CD8-positive, alpha-beta memory T cell (primary cell): ENCODE data around the gene PFDN6. TPM values are rescaled to one million over a fixed set of nuclear protein-coding genes. Genes with fewer than 3 reads are reported as not detected.

Experiments
- CTCF ChIA-PET: fragments of 350-600 bp; sonication (Branson Sonifier 250); formaldehyde crosslinking; loops from one replicate; lab custom pipeline; 2021; ENCODE audit warnings: antibody characterized with exemption; lab: Charles Lee
- POLR2A ChIA-PET: fragments of 350-600 bp; sonication (Branson Sonifier 250); formaldehyde crosslinking; loops from one replicate; lab custom pipeline; 2021; ENCODE audit warnings: antibody characterized with exemption; lab: Charles Lee
- DNase-seq, 5 donors: peaks; one replicate each; pipeline versions ENCODE4 v3.0.0 to v3.0.0-alpha.2; 2020 to 2022; ENCODE audit warnings: mixed read lengths in 1 of 5
- H3K27ac ChIP-seq: one replicate; pipeline ENCODE4 v1.7.0; 2013; ENCODE audit warnings: low read depth, mild to moderate bottlenecking, low read length, moderate library complexity
- H3K27me3 ChIP-seq: 2 replicates; pipeline ENCODE4 v1.7.0; 2013; ENCODE audit warnings: low read length, mild to moderate bottlenecking; ENCODE audit not compliant: insufficient read depth, poor library complexity, severe bottlenecking
- H3K36me3 ChIP-seq: 2 replicates; pipeline ENCODE4 v1.7.0; 2013; ENCODE audit warnings: mild to moderate bottlenecking, low read length, moderate library complexity; ENCODE audit not compliant: insufficient read depth
- H3K4me1 ChIP-seq: 2 replicates; pipeline ENCODE4 v1.7.0; 2013; ENCODE audit warnings: mild to moderate bottlenecking, low read length, moderate library complexity; ENCODE audit not compliant: insufficient read depth
- H3K4me3 ChIP-seq: 2 replicates; pipeline ENCODE4 v1.7.0; 2013; ENCODE audit warnings: mild to moderate bottlenecking, low read length
- H3K9me3 ChIP-seq: 2 replicates; pipeline ENCODE4 v1.7.0; 2013; ENCODE audit warnings: mild to moderate bottlenecking, low read length
- H3K27ac Mint-ChIP-seq, 8 donors: one replicate each; pipeline ENCODE4 v1.8.0; 2020 to 2021; ENCODE audit warnings: mixed read lengths in 8 of 8, mild to moderate bottlenecking in 6 of 8, inconsistent platforms in 3 of 8, moderate library complexity in 3 of 8
- H3K27me3 Mint-ChIP-seq, 2 donors: one replicate each; pipeline ENCODE4 v1.8.0; 2020 to 2021; ENCODE audit warnings: mixed read lengths in 2 of 2, mild to moderate bottlenecking in 1 of 2, moderate library complexity in 1 of 2
- H3K36me3 Mint-ChIP-seq, 3 donors: one replicate each; pipeline ENCODE4 v1.8.0; 2020 to 2021; ENCODE audit warnings: mixed read lengths in 3 of 3, inconsistent platforms in 1 of 3, mild to moderate bottlenecking in 1 of 3
- H3K4me1 Mint-ChIP-seq, 3 donors: one replicate each; pipeline ENCODE4 v1.8.0; 2020 to 2021; ENCODE audit warnings: mixed read lengths in 3 of 3, inconsistent platforms in 1 of 3, mild to moderate bottlenecking in 1 of 3
- H3K4me3 Mint-ChIP-seq, 7 donors: one replicate each; pipeline ENCODE4 v1.8.0; 2020 to 2021; ENCODE audit warnings: mixed read lengths in 7 of 7, mild to moderate bottlenecking in 6 of 7, moderate library complexity in 4 of 7, inconsistent platforms in 2 of 7
- H3K9me3 Mint-ChIP-seq, 5 donors: one replicate each; pipeline ENCODE4 v1.8.0; 2020 to 2022; ENCODE audit warnings: mixed read lengths in 5 of 5, mild to moderate bottlenecking in 3 of 5, moderate library complexity in 2 of 5, inconsistent platforms in 1 of 5
- polyA plus RNA-seq: library from polyadenylated mRNA; unstranded; fragments of 300-500 nt; fragmentation: Illumina TruSeq; gene quantifications from one replicate; pipeline ENCODE4 v1.2.3, GENCODE V29; 2021
- total RNA-seq, 2 experiments: library from RNA; stranded (reverse); gene quantifications; one replicate each; pipeline ENCODE4 v1.2.3, GENCODE V29; 2021

Gene PFDN6
- total RNA-seq (100 to 1,000 TPM; 118 to 119 TPM), polyA plus RNA-seq (37.4 TPM)

- Histone ChIP-seq H3K9me3 (no peaks in the 10 kb centered on the region), H3K36me3 (peaks cover 42% of the 10 kb centered on the region), H3K4me3 (peak within 1 kb of the TSS; percentile 99), H3K4me1 (peaks cover 24% of the 10 kb centered on the region), H3K27me3 (no peaks in the 10 kb centered on the region), H3K27ac (peak within 1 kb of the TSS; percentile 83)
- Mint-ChIP-seq H3K27me3 (no peaks in the 10 kb centered on the region), H3K27ac (peak within 1 kb of the TSS; percentile 79 to 99 (median 96)), H3K4me3 (peak within 1 kb of the TSS; percentile 89 to 99 (median 97)), H3K9me3 (no peaks in the 10 kb centered on the region), H3K36me3 (peaks cover 6 to 75% (median 18%) of the 10 kb centered on the region in 3 donors), H3K4me1 (peaks cover 37 to 52% (median 49%) of the 10 kb centered on the region in 3 donors)
- ChIA-PET POLR2A (interaction anchor here (0.6 to 3.6 kb wide), 11 partner anchors 8 to 317 kb away, joined by 3 to 43 read pairs (median 4); partner anchors contain the start of genes B3GALT4, RGL2, RPS18 and VPS52), CTCF (interaction anchor here (1.0 to 5.3 kb wide), 7 partner anchors 10 to 56 kb away, joined by 4 to 38 read pairs (median 10); partner anchors contain the start of genes B3GALT4, RPS18 and VPS52)
- DNase-seq, result peak; percentile 65 to 89 (median 84)
These were observed at the start of gene PFDN6, which contains the start of gene WDR46 for GRCh38 chr6:33288921-33289783. TSS of gene PFDN6 (plus strand) at chr6:33289601. CDS start at chr6:33289857, 256 bp downstream. TSS of gene WDR46 (minus strand) at chr6:33289239. CDS start at chr6:33289170, 69 bp downstream.

GRCh38 chr6:33241968-33242367 lies 47.4 kb upstream of the PFDN6 start:
- Mint-ChIP-seq H3K36me3 (no peaks in the 10 kb centered on the region), H3K4me3 (peak overlapping the region in 1 of 7 donors; percentile 57), H3K27me3 (peaks cover 3 to 29% of the 10 kb centered on the region in 2 donors), H3K9me3 (no peaks in the 10 kb centered on the region), H3K4me1 (peaks cover 2 to 8% (median 6%) of the 10 kb centered on the region in 3 donors), H3K27ac (peak overlapping the region in 3 of 8 donors; percentile 2 to 26 (median 19))
- POLR2A ChIA-PET, result no interaction called here
- CTCF ChIA-PET, result no interaction called here
- no peaks in the 10 kb centered on the region for H3K36me3 ChIP-seq
- H3K9me3 ChIP-seq, result no peaks in the 10 kb centered on the region
- DNase-seq, result peak in 1 of 5 donors; percentile 8
- no peaks in the 10 kb centered on the region for H3K27me3 ChIP-seq
- no peak overlapping the region for H3K4me3 ChIP-seq
- H3K27ac ChIP-seq, result no peak overlapping the region
- H3K4me1 ChIP-seq, result no peaks in the 10 kb centered on the region

- H3K36me3 ChIP-seq, result no peaks in the 10 kb centered on the region
- peaks cover 9 to 15% (median 13%) of the 10 kb centered on the region in 3 donors for H3K4me1 Mint-ChIP-seq
- DNase-seq, result no peak
- H3K27ac ChIP-seq, result no peak overlapping the region
- H3K9me3 ChIP-seq, result no peaks in the 10 kb centered on the region
- no peak overlapping the region for H3K4me3 Mint-ChIP-seq
- H3K9me3 Mint-ChIP-seq, result no peaks in the 10 kb centered on the region
- ChIA-PET POLR2A (interaction anchor here (0.7 kb wide), 1 partner anchor 374 kb away, joined by 3 read pairs; no protein-coding TSS in a partner anchor), CTCF (no interaction called here)
- H3K27ac Mint-ChIP-seq, result peak overlapping the region in 1 of 8 donors; percentile 41
- no peaks in the 10 kb centered on the region for H3K27me3 ChIP-seq
- H3K4me1 ChIP-seq, result peaks cover 6% of the 10 kb centered on the region
- H3K4me3 ChIP-seq, result no peak overlapping the region
- H3K36me3 Mint-ChIP-seq, result no peaks in the 10 kb centered on the region
- peaks cover 5 to 24% of the 10 kb centered on the region in 2 donors for H3K27me3 Mint-ChIP-seq
These were observed 45.9 kb upstream of the PFDN6 start for GRCh38 chr6:33243476-33243875.

- Histone ChIP-seq H3K36me3 (peaks cover 7% of the 10 kb centered on the region), H3K27me3 (no peaks in the 10 kb centered on the region), H3K9me3 (no peaks in the 10 kb centered on the region), H3K27ac (peak overlapping the region; percentile 90), H3K4me3 (peak overlapping the region; percentile 70), H3K4me1 (peaks cover 24% of the 10 kb centered on the region)
- no peaks in the 10 kb centered on the region for H3K9me3 Mint-ChIP-seq
- peaks cover 0 to 27% (median 13%) of the 10 kb centered on the region in 3 donors for H3K36me3 Mint-ChIP-seq
- DNase-seq, result peak; percentile 81 to 91 (median 87)
- peaks cover 2 to 8% of the 10 kb centered on the region in 2 donors for H3K27me3 Mint-ChIP-seq
- CTCF ChIA-PET, result interaction anchor here (0.7 to 4.8 kb wide), 49 partner anchors 10 to 276 kb away, joined by 3 to 101 read pairs (median 5); partner anchors contain the start of genes B3GALT4, CUTA, HLA-DPA1 and HLA-DPB1
- H3K27ac Mint-ChIP-seq, result peak overlapping the region; percentile 95 to 99 (median 98)
- H3K4me3 Mint-ChIP-seq, result peak overlapping the region; percentile 82 to 96 (median 89)
- H3K4me1 Mint-ChIP-seq, result peaks cover 32 to 42% (median 38%) of the 10 kb centered on the region in 3 donors
- POLR2A ChIA-PET, result interaction anchor here (0.5 to 4.4 kb wide), 13 partner anchors 23 to 533 kb away, joined by 3 to 24 read pairs (median 6); partner anchors contain the start of genes B3GALT4, HSD17B8, RING1 and RPS18
These were observed 41.3 kb upstream of the PFDN6 start for GRCh38 chr6:33247977-33248642.

GRCh38 chr6:33248643-33248931 lies 40.8 kb upstream of the PFDN6 start:
- peak in 1 of 5 donors; percentile 18 for DNase-seq
- Histone ChIP-seq H3K27ac (peak overlapping the region; percentile 90), H3K9me3 (no peaks in the 10 kb centered on the region), H3K36me3 (peaks cover 7% of the 10 kb centered on the region), H3K4me3 (peak overlapping the region; percentile 70), H3K27me3 (no peaks in the 10 kb centered on the region), H3K4me1 (peaks cover 24% of the 10 kb centered on the region)
- peaks cover 0 to 27% (median 13%) of the 10 kb centered on the region in 3 donors for H3K36me3 Mint-ChIP-seq
- H3K27ac Mint-ChIP-seq, result peak overlapping the region; percentile 95 to 99 (median 98)
- H3K4me1 Mint-ChIP-seq, result peaks cover 32 to 42% (median 38%) of the 10 kb centered on the region in 3 donors
- ChIA-PET POLR2A (interaction anchor here (0.5 to 4.4 kb wide), 12 partner anchors 22 to 532 kb away, joined by 3 to 24 read pairs (median 8); partner anchors contain the start of genes B3GALT4, HSD17B8, RGL2 and RING1), CTCF (interaction anchor here (0.7 to 4.8 kb wide), 46 partner anchors 10 to 277 kb away, joined by 3 to 101 read pairs (median 5); partner anchors contain the start of genes B3GALT4, CUTA, HLA-DPA1 and HLA-DPB1)
- H3K27me3 Mint-ChIP-seq, result peaks cover 2 to 4% of the 10 kb centered on the region in 2 donors
- H3K4me3 Mint-ChIP-seq, result peak overlapping the region; percentile 82 to 96 (median 89)
- H3K9me3 Mint-ChIP-seq, result no peaks in the 10 kb centered on the region

- no peaks in the 10 kb centered on the region for H3K27me3 ChIP-seq
- peak overlapping the region; percentile 90 for H3K27ac ChIP-seq
- peaks cover 24% of the 10 kb centered on the region for H3K4me1 ChIP-seq
- H3K27me3 Mint-ChIP-seq, result peaks cover 2 to 4% of the 10 kb centered on the region in 2 donors
- peak overlapping the region; percentile 82 to 96 (median 89) for H3K4me3 Mint-ChIP-seq
- H3K9me3 Mint-ChIP-seq, result no peaks in the 10 kb centered on the region
- peak overlapping the region; percentile 95 to 99 (median 98) for H3K27ac Mint-ChIP-seq
- H3K36me3 Mint-ChIP-seq, result peaks cover 0 to 28% (median 13%) of the 10 kb centered on the region in 3 donors
- CTCF ChIA-PET, result interaction anchor here (0.7 to 4.8 kb wide), 45 partner anchors 11 to 277 kb away, joined by 3 to 101 read pairs (median 5); partner anchors contain the start of genes B3GALT4, CUTA, HLA-DPA1 and HLA-DPB1
- H3K4me3 ChIP-seq, result peak overlapping the region; percentile 74
- no peaks in the 10 kb centered on the region for H3K9me3 ChIP-seq
- H3K4me1 Mint-ChIP-seq, result peaks cover 32 to 42% (median 38%) of the 10 kb centered on the region in 3 donors
- peak; percentile 95 to 98 (median 96) for DNase-seq
- POLR2A ChIA-PET, result interaction anchor here (0.5 to 4.4 kb wide), 17 partner anchors 15 to 277 kb away, joined by 3 to 26 read pairs (median 7); partner anchors contain the start of genes B3GALT4, HSD17B8, PFDN6 and RGL2
- H3K36me3 ChIP-seq, result peaks cover 7% of the 10 kb centered on the region
These were observed 40.3 kb upstream of the PFDN6 start for GRCh38 chr6:33248932-33249731.
